IPS-11a (cell line): ENCODE data around the gene KLF14.
"Not testable (repeated sequence)": the region's sequence is repeated elsewhere in the genome, so short reads cannot be mapped to it uniquely, and the experiment has no call there.

Experiments
- H3K4me3 ChIP-seq: one replicate; pipeline ENCODE4 v1.5.1; 2013; ENCODE audit warnings: low read depth, low read length, control low read depth

Gene KLF14

GRCh38 chr7:130719541-130719940, 14.5 kb downstream of the KLF14 start:
- no peak overlapping the region for H3K4me3 ChIP-seq

GRCh38 chr7:130712416-130712815, 21.6 kb downstream of the KLF14 start:
- H3K4me3 ChIP-seq, result no peak overlapping the region

DNA sequence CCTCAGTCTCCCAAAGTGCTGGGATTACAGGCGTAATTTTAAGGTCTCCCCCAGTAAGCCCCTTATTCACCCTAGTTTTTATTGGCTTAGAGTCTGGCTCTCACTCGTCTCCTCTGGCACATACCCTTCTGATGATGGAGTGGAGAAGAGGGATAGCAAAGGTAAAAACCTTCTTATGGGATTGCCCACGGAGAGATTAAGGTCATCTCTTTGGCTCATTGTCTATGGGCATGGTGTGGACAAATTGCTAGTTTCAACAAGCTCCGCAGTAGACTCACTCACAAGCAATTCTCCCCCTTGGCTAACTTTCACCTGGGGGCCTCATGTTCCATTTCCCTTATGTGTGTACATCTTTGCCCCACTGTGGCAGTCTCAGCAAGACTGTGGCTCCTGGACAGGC, 25.2 kb downstream of the KLF14 start:
- no peak overlapping the region for H3K4me3 ChIP-seq

DNA sequence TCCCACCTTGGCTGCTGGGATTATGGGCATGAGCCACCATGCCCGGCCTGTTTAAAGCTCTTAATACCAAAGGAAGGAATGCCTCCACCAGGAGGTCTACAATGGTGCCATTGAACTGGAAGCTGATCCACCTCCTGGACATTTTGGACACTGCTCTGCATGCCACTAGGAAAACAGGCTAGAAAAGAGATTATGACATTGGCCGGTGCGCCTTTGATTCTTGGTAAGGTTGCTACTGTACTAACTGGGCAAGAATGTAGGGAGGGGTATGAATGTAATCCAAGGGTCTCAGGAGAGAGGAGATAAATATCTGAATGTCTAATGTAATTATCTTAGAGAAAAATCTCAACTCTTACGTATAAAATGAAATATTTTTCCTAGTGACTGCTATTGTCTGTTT, 26.0 kb downstream of the KLF14 start:
- no peak overlapping the region for H3K4me3 ChIP-seq

DNA sequence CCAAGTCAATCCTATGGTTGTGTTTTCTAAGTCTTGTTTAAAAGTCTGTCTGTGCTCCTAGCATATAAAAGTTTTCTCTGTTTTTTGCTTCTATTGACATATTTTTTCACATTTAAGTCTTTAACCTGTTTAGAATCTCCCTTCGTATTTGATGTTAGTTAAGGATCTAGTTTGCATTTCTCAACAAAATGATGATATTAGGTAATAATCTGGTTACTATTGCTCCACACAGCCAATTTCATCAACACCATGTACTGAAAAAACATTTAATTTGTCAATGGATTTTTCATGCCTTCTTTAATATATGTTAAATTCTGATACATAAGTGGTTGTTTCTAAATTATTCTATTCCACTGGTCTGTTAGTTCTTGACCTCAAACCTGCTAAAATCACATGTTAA, 30.2 kb downstream of the KLF14 start:
- H3K4me3 ChIP-seq, result no peak overlapping the region

GRCh38 chr7:130701650-130702049, 32.4 kb downstream of the KLF14 start:
- H3K4me3 ChIP-seq, result no peak overlapping the region

- H3K4me3 ChIP-seq, result no peak overlapping the region
These were observed 33.2 kb downstream of the KLF14 start for GRCh38 chr7:130700760-130701159.

DNA sequence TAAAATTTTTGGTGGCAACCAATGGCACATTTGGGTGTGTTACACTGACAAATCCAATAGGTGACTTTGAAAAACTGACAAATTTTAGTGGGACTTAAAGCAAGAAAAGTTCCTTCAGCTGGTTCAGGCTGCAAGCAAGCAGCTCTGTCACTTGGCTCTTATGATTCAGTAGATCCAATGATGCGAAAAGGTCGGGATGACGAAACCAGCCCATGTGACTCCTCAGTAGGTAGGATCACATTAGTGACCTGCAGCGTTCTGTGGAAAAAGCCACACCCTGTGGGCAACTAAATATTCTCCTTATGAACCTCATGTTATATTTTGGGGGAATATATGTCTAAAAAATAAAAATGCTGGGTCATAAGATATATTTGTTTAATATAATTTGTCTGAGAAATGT, 34.3 kb downstream of the KLF14 start:
- no peak overlapping the region for H3K4me3 ChIP-seq

GRCh38 chr7:130697820-130698219, 36.2 kb downstream of the KLF14 start:
- H3K4me3 ChIP-seq, result no peak overlapping the region

GRCh38 chr7:130695840-130696239, 38.2 kb downstream of the KLF14 start:
- no peak overlapping the region for H3K4me3 ChIP-seq

- not testable (repeated sequence) for H3K4me3 ChIP-seq
These were observed 41.6 kb downstream of the KLF14 start for GRCh38 chr7:130692396-130692795.

DNA sequence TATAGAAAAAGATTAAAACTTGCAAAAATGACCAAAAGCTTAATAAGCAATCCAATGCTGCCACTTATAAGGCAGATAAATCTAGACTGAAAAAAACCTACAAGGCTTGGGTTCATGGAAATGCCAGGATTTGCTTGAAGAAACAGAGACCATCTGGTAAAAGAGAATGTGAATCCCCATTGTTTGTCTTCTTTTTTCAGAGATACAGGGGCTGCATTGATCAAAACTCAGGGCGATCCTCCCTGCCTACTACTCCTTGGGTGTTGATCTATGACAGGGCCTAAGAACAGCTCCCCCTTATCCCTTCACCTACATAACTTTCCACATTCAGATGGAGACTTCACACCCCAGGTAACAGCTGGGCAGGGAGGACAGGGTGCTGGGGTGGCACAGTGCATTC, 44.3 kb downstream of the KLF14 start:
- no peak overlapping the region for H3K4me3 ChIP-seq

DNA sequence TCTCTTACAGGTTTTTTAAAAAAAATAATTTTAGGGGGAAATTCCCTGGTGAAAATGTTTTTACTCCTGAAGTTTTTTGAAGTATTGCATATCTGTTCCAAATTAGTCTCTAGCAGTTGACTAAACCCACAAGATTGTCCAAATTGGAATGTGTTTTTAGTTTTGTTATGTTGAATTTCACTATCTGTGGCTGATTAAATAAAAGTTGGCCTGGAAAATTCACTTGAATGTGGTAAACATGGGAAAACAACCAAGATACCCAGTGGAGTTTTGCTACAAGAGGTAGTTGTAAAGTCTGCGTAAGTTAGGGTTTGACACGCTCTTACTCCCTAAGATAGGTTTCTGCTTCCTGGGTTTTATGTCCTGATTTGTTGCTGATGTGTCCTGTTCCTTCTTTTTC, 51.0 kb downstream of the KLF14 start:
- H3K4me3 ChIP-seq, result no peak overlapping the region
